Fibroblast of mammary gland (primary cell): Measurements from ENCODE around the gene APOL3.
"Not testable (repeated sequence)": the region's sequence is repeated elsewhere in the genome, so short reads cannot be mapped to it uniquely, and the experiment has no call there.

Source experiments
- DNase-seq: peaks from one replicate; pipeline ENCODE4 v3.0.0-alpha.2; 2010; ENCODE audit warnings: low read depth
- H3K4me3 ChIP-seq: 2 replicates; pipeline ENCODE4 v1.5.1; 2011; ENCODE audit warnings: low read depth, mild to moderate bottlenecking, low read length, moderate library complexity; ENCODE audit not compliant: control insufficient read depth
- CTCF ChIP-seq: conservative IDR thresholded peaks from 2 replicates; pipeline ENCODE4 v1.5.1; 2011; ENCODE audit warnings: low read depth, low read length, inconsistent platforms; ENCODE audit not compliant: control insufficient read depth, insufficient read depth

Gene APOL3

GRCh38 chr22:36153501-36154422 lies 6.8 kb downstream of the APOL3 start:
- H3K4me3 ChIP-seq = no peak overlapping the region
- DNase-seq = no peak
- TF ChIP-seq CTCF = no peak

- DNase-seq, H3K4me3 ChIP-seq: not testable (repeated sequence)
These were observed 7.7 kb downstream of the APOL3 start for GRCh38 chr22:36152821-36153220.

- DNase-seq = no peak
- no peak for TF ChIP-seq CTCF
- H3K4me3 ChIP-seq = no peak overlapping the region
These were observed 8.5 kb downstream of the APOL3 start for GRCh38 chr22:36152088-36152487.

DNA sequence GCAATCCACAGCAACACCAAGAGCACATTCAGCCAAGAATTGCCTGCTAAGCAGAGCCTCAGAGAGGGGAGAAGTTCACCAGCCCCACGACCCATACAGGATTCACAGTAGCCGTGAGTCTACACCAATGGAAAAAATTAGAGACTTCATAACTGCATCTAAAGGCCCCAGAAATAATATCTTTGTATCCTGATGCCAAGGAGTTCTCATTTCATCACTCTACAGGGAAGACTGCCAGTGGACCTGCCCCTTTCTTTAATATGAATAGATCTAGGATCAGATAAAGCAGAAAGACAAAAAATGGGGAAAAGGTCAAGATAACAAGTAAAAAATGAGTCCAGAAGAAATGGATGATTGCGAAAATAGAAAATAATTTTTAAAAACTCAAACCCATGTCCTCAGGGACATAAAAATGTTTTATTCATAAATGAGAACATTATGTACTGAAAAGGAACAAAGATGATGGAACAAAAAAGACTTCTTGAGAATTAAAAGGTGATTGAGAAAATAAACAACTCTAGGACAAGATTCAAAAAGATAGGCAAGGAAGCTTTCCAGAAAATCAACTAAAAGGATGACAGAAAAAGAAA lies 9.5 kb downstream of the APOL3 start:
- no peak overlapping the region for H3K4me3 ChIP-seq
- DNase-seq = peak; percentile 19
- no peak for TF ChIP-seq CTCF

GRCh38 chr22:36149441-36149840 lies 11.1 kb downstream of the APOL3 start:
- DNase-seq = peak; percentile 70
- H3K4me3 ChIP-seq = no peak overlapping the region
- no peak for TF ChIP-seq CTCF

- TF ChIP-seq CTCF = no peak
- no peak overlapping the region for H3K4me3 ChIP-seq
- DNase-seq = no peak
These were observed 12.1 kb downstream of the APOL3 start for GRCh38 chr22:36148411-36148810.

DNA sequence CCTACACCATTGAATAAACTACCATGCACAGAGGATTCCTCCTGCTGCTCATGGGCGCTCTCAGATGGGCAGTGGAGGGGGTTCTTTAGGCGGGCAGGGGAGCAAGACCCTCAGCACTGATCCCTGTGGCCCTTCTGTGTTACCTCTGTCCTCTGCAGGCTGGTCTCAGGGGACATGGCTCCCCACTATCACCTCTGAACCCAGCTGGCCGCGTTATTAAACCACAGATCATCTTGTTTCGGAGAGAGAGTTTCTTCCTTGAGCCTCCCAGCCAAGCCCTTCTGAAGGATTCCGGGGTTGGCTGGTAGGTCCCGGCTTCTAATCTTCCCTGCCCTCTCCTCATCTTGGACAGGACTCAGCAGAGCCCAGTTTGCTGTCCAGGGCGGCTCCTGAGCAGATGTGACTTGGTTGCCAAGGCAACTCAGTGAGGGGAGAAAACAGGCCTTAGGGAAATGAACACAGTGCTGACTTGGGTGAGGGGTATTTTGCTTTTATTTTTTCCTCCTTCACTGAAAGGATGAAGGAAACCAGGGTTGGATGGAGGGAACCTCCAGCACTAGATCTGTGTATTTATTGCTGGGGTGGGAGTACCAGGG lies 13.3 kb downstream of the APOL3 start:
- no peak for TF ChIP-seq CTCF
- DNase-seq = no peak
- no peak overlapping the region for H3K4me3 ChIP-seq
